HG03139 (cell line): ENCODE measurements around the gene LAIR1.
"Not testable (repeated sequence)": the region's sequence is repeated elsewhere in the genome, so short reads cannot be mapped to it uniquely, and the experiment has no call there.

ENCODE experiments used
- ATAC-seq: cut with Tn5 transposase; IDR thresholded peaks from one replicate; pipeline ENCODE4 v1.9.1; 2021; ENCODE audit not compliant: unreplicated experiment

The LAIR1 gene, protein sequence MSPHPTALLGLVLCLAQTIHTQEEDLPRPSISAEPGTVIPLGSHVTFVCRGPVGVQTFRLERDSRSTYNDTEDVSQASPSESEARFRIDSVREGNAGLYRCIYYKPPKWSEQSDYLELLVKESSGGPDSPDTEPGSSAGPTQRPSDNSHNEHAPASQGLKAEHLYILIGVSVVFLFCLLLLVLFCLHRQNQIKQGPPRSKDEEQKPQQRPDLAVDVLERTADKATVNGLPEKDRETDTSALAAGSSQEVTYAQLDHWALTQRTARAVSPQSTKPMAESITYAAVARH

GRCh38 chr19:54364775-54365257 is at the start of gene LAIR1:
Gene LAIR1 (minus strand): TSS chr19:54364931. CDS start chr19:54364804, 127 bp downstream.
- ATAC-seq: no peak

- no peak for ATAC-seq
Measured at GRCh38 chr19:54414156-54414555, 49.4 kb upstream of the LAIR1 start.

- no peak for ATAC-seq
Measured at GRCh38 chr19:54412877-54413276, 48.1 kb upstream of the LAIR1 start.

DNA sequence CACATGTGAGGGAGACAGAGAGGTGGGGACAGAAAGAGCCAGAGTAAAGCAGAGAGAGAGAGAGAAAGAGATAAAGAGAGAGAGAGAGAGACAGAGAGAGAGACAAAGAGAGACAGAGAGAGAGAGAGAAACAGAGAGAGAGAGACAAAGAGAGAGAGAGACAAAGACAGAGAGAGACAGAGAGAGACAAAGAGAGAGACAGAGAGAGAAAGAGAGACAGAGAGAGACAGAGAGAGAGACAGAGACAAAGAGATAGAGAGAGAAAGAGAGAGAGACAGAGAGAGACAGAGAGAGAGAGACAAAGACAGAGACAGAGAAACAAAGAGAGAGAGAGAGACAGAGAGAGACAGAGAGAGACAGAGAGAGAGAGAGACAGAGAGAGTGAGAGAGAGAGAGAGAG is 46.3 kb upstream of the LAIR1 start:
- ATAC-seq: no peak

DNA sequence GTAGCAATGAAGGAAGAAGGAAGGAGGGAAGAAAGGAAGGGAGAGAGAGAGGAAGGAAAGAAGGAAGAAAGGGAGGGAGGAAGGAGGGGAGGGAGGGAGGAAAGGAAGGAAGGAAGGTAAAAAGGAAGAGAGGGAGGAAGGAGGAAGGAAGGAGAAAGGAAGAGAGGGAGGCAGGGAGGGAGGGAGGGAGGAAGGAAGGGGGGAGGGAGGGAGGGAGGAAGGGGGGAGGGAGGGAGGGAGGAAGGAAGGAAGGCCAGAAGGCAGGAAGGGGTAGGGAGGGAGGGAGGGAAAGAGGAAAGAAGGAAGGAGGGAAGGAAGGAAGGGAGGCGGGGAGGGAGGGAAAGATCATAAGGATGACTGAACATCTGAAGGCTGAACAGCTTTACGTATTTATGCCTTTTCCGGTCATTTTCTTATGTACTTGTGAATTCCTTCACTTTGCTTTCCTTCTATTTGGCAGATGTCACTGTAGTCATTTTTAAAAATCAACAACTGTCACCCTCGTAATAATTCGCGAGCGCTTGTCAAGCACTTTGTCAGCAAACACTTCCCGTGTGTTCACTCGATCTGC is 43.8 kb upstream of the LAIR1 start:
- no peak for ATAC-seq

DNA sequence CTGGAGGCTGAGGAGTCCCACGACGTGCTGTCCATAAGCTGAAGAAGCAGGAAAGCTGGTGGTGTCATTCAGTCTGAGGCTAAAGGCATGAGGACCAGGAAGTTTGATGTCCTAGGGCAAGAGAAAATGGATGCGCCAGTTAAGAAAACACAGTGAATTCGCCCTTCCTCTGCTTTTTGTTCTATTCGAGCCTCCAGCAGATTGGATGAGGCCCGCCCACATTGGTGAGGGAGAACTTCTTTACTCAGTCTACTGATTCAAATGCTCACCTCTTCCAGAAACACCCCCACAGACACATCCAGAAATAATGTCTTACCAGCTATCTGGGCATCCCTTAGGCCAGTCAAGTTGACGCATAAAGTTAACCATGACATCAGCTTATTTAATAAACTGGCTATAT is 43.0 kb upstream of the LAIR1 start:
- ATAC-seq: no peak

DNA sequence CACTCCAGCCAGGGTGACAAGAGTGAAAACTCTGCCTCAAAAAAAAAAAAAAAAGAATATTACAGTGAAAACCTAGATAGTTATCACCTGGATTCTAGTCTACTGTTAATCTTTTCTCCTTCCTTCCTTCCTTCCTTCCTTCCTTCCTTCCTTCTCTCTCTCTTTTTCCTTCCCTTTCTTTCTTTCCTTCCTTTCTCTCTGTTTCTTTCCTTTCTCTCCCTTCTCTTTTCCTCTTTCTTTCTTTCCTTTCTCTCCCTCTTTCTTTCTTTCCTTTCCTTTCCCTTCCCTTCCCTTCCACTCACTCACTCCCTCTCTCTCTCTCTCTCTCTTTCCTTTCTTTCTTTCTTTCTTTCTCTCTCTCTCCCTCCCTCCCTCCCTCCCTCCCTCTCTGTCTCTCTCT is 40.9 kb upstream of the LAIR1 start:
- no peak for ATAC-seq

DNA sequence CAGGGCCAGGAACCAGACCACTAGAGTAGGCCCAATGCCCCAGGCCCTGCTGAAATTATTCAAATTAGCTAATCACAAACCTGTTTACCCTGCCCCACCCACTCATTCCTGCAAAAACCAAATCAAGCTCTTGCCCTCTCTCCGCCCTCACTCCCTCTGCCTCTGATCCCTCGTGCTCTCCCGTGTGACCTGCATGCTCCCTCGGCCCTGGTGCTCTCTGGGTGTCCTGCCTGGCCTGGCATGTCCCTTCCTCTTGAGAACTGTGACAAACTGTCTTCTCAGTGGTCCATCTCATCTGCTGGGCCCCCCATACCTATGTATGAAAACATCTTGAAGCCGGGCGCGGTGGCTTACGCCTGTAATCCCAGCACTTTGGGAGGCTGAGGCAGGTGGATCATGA is 38.3 kb upstream of the LAIR1 start:
- ATAC-seq: no peak

DNA sequence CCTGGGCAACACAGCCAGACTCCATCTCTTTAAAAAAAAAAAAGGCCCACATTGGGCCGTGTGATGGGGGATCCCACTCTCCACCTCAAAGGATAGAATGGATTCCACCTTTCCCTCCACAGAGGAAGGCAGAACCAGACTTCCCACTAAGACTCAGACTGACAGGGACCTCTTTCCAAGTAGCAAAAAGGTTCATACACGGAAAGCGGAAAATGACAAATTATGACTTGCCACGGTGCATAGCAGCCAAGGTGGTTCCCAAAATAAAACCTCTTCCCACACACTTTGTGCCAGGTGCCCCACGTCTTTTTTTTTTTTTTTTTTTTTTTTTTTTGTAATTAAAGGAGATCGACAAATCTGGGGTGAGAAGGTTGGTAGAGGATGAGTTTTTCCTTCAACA is 36.2 kb upstream of the LAIR1 start:
- no peak for ATAC-seq

- no peak for ATAC-seq
Measured at GRCh38 chr19:54399189-54399588, 34.5 kb upstream of the LAIR1 start.

DNA sequence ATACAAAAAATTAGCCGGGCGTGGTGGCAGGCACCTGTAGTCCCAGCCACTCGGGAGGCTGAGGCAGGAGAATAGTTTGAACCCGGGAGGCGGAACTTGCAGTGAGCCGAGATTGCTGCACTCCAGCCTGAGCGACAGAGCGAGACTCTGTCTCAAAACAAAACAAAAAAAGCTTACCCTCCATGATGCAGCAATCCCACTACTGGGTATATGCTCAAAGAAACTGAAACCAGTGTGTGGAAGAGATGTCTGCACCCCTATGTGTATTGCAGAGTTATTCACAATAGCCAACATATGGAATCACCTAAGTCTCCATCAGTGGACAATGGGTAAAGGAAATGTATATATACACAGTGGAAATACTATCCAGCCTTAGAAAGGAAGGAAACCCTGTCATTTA is 31.0 kb upstream of the LAIR1 start:
- no peak for ATAC-seq

GRCh38 chr19:54393381-54393780 is 28.6 kb upstream of the LAIR1 start:
- no peak for ATAC-seq

DNA sequence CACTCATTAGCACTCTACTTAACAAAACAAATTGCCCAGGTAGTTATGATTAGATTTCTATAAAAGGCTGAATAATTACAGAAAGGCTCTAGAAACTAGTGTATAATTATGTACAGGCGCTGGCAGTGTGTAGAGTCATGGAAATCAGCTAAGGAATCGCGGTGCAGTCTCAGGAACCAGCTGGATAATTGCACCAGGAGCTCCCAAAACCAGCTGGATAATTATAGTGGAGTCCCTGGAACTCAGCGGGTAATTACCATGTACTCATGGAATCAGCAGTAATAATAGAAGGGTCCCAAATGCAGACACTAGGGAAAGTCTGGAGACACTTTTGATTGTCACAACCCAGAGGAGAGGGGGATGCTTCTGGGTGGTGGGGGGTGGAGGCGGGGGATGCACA is 27.4 kb upstream of the LAIR1 start:
- ATAC-seq: no peak

DNA sequence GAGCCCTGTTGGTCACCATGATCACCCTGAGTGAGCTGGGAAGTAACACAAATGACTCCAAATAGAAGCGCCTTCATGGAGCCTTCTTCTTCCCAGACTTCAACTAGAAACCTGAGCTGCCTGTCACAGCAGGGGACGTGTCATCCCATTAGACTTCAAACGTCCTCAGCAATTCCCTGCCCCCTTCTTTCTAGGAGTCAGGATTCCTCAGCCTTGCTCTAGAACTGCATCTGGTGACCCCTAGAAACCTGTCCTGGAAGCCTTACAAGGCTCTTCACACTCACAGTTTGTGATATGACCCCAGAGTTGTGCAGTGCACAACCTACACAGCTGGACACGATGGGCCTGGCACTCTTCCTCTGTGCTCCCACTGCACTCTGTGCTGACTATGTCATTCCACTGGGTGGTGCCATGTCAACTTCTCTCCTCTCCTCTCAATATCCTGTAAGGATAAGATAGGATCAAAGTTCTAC is 26.9 kb upstream of the LAIR1 start:
- ATAC-seq: no peak

GRCh38 chr19:54390942-54391577 is 26.3 kb upstream of the LAIR1 start:
- no peak for ATAC-seq

- ATAC-seq: no peak
Measured at GRCh38 chr19:54389553-54389952, 24.8 kb upstream of the LAIR1 start.

- ATAC-seq: no peak
Measured at GRCh38 chr19:54388802-54389139, 24.0 kb upstream of the LAIR1 start.

DNA sequence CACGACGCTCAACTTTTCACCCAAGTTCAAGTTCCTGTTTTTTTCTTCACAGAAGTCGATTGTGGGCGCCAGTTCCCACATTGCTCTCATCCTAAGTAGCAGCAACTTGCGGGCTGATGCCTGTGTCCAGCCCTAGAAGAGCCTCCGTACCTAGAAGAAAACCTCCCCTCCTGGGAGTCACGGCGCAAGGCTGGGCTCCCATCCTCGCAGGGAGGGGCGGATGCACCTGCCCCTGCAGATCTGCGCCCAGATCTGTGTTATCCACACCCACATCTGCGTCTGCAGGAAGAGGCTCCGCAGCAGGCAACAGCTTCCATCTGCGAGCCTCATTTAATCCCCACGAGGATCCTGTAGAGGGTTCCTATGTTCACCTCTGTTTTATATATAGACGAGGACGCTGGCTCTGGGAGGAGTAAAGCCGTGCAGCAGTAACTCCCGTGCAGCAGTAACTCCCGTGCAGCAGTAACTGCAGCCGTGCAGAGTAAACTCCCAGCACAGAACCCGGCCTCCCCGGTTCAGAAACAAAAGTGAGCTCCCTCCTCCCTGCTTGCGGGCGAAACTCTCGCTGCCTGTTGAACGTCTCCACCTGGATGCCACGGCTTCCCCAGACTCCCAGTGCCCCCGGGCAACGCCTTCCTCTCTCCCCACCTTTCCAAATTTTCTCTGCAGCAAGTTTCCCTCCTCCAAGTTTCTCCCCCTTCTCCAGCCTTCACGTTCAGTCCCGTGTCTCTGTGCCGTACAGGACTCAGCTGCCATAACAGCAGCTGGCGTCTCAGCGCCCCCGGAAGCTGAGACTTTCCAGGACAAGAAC is 23.5 kb upstream of the LAIR1 start:
- ATAC-seq: no peak

GRCh38 chr19:54383330-54383729 is 18.6 kb upstream of the LAIR1 start:
- ATAC-seq: no peak

- ATAC-seq: not testable (repeated sequence)
Measured at GRCh38 chr19:54382041-54382440, 17.3 kb upstream of the LAIR1 start.

GRCh38 chr19:54380897-54381296 is 16.2 kb upstream of the LAIR1 start:
- ATAC-seq: no peak
